SK-N-MC (cell line): Measurements from ENCODE around the gene BRICD5.
A peak's percentile ranks its signal among the peaks of the same experiment; 100 is the strongest.

Experiments
- DNase-seq: peaks from one replicate; pipeline ENCODE4 v3.0.0-alpha.2; 2011; ENCODE audit warnings: low read depth, low spot score
- H3K27ac ChIP-seq: fragments of 200-600 bp; sonication (generic); 2 replicates; pipeline ENCODE4 v1.5.1; 2016; ENCODE audit warnings: mixed run types
- H3K36me3 ChIP-seq: fragments of 200-600 bp; sonication (generic); 2 replicates; pipeline ENCODE4 v1.6.1; 2017; ENCODE audit warnings: antibody characterized with exemption, low read length, mixed read lengths; ENCODE audit not compliant: insufficient read depth
- H3K4me3 ChIP-seq: fragments of 200-600 bp; sonication (generic); 2 replicates; pipeline ENCODE4 v1.5.1; 2016
- H3K9ac ChIP-seq: fragments of 200-600 bp; sonication (generic); 2 replicates; pipeline ENCODE4 v1.8.0; 2017; ENCODE audit warnings: mixed run types, mixed read lengths; ENCODE audit not compliant: insufficient read length
- H3K9me3 ChIP-seq: fragments of 200-600 bp; sonication (generic); 2 replicates; pipeline ENCODE4 v1.6.1; 2017; ENCODE audit warnings: low read depth, mild to moderate bottlenecking, antibody characterized with exemption, low read length, moderate library complexity, mixed read lengths
- EZH2 ChIP-seq: fragments of 200-600 bp; sonication (generic); IDR thresholded peaks from one replicate; pipeline ENCODE4 v1.6.1; 2017; ENCODE audit warnings: antibody characterized with exemption
- FOXP2 ChIP-seq: optimal IDR thresholded peaks from 2 replicates; pipeline ENCODE3; 2011; ENCODE audit warnings: mild to moderate bottlenecking, moderate library complexity; ENCODE audit not compliant: insufficient read depth; ENCODE audit errors: extremely low read length, control extremely low read depth
- POLR2AphosphoS5 ChIP-seq: IDR thresholded peaks from 2 replicates; pipeline ENCODE4 v1.6.1; 2012; ENCODE audit warnings: mild to moderate bottlenecking, low read depth, low read length, borderline replicate concordance

BRICD5 gene

DNA sequence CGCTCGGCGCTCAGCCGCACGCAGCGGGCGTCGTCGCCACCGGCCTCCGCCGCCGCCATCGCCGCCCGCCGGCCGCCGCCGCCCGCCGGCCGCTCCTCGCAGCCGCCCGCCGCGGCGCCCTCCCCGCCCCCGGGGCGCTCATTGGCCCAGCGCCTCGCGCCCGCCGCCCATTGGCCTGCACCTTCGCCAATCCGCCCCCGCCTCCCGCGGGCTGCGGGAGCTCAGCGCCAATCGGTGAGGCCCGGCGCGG is 4.0 kb upstream of the BRICD5 start, which contains the start of gene PGP:
PGP (minus strand) TSS at position 122 of the 250 bp plus-strand sequence; CDS start at position 59, 63 bp downstream.
- no peak for TF ChIP-seq POLR2AphosphoS5
- no peak for TF ChIP-seq FOXP2
- no peak for TF ChIP-seq EZH2
- H3K4me3 ChIP-seq, result peak within 1 kb of the TSS; percentile 98

DNA sequence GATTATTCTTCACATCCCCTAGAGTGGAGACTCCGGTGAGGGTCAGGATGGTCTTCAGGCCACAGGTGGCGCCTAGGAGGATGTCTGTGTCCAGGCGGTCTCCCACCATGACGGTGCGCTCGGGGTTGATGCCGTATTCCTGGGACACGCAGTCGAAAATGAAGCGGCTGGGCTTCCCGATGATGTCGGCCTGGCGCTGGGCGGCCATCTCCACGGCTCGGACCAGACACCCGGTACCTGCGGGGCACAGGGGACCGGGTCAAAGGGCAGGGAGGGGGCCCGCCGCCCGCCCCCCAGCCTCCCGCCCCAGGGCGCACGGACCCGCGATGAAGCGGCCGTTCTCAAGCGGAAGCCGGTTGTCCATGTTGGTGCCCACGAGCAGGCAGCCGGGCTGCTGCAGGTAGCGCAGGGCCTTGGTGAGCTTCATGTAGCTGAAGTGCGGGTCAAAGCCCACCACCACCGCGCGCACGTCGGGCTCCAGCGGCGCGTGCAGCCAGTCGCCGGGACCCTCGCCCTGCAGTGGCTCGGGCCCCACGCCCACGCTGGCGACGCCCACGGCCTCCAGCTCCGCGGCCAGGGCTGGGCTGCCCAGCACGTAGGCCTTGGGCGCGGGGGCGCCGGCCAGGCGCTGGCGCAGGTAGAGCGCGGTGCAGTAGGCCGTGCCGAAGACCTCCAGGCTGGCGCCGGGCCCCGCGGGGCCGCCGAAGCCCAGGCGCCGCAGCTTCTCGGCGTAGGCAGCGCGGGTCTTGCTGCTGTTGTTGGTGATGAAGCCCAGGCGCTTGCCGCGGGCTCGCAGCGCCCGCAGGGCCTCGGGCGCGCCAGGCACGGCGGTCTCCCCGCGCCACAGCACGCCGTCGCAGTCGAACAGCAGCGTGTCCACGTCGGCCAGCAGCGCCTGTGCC is 3.4 kb upstream of the BRICD5 start:
- H3K9ac ChIP-seq, result peak overlapping the region; percentile 43
- H3K27ac ChIP-seq, result no peak overlapping the region
- peak overlapping the region; percentile 76 for H3K4me3 ChIP-seq
- peaks cover 1% of the 10 kb centered on the region; the same call in 1 of the 2 replicates for H3K36me3 ChIP-seq
- H3K9me3 ChIP-seq, result no peaks in the 10 kb centered on the region
- TF ChIP-seq EZH2 (no peak), POLR2AphosphoS5 (no peak), FOXP2 (no peak)
- no peak for DNase-seq

More for the DNA sequence above, 4.0 kb upstream of the BRICD5 start, which contains the start of gene PGP:
- H3K36me3 ChIP-seq, result no peaks in the 10 kb centered on the region; the same call in 1 of the 2 replicates
- H3K9me3 ChIP-seq, result no peaks in the 10 kb centered on the region
- DNase-seq, result no peak
- peak within 1 kb of the TSS; percentile 84 for H3K9ac ChIP-seq
- no peak within 1 kb of the TSS; the same call in 1 of the 2 replicates for H3K27ac ChIP-seq

DNA sequence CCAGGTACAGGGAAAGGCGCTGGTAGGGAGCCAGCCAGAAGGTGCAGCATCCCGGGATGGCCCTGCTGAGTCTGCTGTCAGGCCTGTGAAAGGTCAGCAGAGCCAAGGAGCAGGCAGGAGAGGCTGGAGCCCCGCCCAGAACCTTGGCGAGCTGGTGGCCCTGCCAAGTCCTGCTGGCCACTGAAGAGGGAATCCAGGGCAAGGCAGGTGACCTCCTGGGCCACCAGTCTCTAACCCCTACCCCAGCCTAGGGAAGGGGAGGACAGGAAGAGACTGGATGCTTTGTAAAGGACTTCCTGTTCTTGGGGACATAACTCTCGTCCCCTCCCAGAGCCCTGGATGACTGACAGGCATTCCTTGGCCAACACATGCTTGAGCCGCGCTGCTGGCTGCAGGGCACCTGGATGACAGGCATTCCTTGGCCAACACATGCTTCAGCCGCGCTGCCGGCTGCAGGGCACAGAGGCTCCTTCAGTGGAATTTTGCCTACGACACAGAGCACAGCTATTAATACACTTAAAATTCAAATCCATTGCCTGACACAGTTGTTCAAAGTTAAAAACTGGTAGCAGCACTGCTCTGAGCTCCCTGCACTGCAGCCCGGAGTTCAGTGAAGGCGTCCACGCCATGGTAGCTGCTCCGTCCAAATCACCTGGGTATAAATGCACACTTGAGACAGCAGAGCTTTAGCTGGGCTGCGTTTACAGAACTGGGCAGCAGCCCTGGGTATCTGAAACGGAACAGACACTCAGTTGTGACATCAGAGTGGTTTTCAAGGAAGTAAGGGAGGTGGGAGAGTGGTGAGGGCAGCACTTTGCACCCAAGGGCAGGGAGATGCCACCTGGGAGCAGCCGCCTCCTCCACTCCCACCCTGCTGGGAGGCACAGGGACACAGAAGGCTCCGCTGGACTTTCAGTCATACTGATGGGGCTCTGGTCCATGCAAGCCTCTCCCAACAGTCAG is 2.0 kb upstream of the BRICD5 start:
- Histone ChIP-seq H3K9ac (peak overlapping the region; percentile 21), H3K36me3 (peaks cover 15% of the 10 kb centered on the region; the same call in 1 of the 2 replicates), H3K27ac (no peak overlapping the region), H3K9me3 (no peaks in the 10 kb centered on the region), H3K4me3 (peak overlapping the region; percentile 76)
- TF ChIP-seq FOXP2 (no peak), EZH2 (no peak), POLR2AphosphoS5 (0 out of 2 replicates have a peak, but pooled peaks have one; percentile 15)
- no peak for DNase-seq

DNA sequence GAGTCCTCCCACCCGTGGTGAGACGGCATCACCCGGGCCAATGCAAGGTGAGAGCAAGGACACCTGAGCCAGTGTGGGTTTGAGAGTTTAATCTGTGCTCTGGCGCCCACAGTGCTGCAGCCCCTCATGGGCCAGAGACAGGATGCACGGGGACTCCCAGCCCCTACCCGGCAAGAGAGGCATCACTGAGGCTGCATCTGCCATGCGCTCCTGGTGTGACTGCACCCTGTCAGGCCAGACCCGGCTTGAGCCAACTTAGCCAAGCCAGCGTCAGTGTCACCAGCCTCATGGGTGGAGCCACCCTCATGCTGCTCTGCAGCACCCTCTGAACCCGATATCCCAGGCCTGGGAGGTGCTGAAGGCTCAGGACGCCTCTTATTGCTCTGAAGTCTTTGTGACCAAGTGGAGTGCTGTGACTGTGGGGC is 1.3 kb upstream of the BRICD5 start:
- Histone ChIP-seq H3K9me3 (no peaks in the 10 kb centered on the region), H3K4me3 (no peak overlapping the region), H3K9ac (no peak overlapping the region), H3K36me3 (peaks cover 22% of the 10 kb centered on the region; the same call in 1 of the 2 replicates), H3K27ac (no peak overlapping the region)
- DNase-seq, result no peak
- TF ChIP-seq EZH2 (no peak), POLR2AphosphoS5 (no peak), FOXP2 (no peak)

DNA sequence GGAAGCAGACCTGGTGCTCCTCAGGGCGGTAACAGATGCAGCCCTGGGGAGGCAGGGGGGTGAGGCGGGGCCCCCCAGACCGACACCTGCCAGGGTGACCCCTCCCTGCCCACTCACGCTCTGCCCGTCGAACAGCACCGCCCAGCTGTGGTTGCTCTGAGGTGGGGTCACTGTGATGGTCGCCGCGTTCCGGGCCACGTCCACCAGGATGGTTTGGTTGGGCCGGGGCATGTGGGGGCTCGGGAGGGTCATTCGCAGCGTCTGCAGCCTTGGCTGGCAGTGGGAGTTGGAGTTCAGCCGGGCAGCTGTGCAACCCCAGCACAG is 692 bp downstream of the BRICD5 start:
- TF ChIP-seq FOXP2 (no peak), EZH2 (no peak), POLR2AphosphoS5 (no peak)
- H3K9ac ChIP-seq, result no peak overlapping the region
- no peak for DNase-seq
- H3K9me3 ChIP-seq, result no peaks in the 10 kb centered on the region
- no peak overlapping the region for H3K4me3 ChIP-seq
- H3K36me3 ChIP-seq, result peaks cover 25% of the 10 kb centered on the region; the same call in 1 of the 2 replicates
- no peak overlapping the region for H3K27ac ChIP-seq

DNA sequence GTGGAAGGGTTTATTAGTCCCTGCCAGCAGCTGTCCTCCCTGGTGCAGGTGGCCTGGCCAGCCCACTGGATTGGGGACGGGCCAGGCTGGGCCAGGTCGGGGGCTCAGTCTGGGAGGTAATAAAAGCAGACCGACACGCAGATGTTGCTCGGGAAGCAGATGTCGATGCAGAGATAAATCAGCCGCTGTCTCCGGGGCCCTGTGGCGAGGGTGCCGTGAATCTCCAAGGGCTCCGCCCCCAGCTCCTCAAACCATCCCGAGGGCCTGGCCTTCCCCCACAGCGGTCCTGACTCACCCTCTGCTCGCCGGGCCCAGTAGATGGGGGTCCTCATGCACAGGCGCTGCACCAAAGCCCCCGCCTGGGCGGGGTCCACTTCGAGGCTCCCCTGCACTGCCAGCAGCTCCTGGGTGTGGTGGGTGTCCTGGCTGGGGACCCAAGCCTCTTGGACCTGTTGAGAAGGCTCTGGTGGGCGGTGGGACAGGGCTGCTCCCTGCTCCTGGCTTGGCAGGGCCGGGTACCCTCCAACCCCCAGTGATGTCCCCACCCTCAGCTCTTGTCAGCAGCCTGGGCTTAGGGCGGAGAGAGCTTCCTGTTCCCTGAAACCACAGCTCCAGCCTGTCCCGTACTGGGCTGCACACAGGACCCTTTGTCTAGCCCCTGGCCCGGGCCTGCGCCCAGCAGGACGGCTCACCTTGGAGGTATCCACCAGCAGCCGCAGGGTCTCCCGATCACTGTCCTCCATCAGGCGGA is 1.2 kb downstream of the BRICD5 start:
- no peak for DNase-seq
- Histone ChIP-seq H3K4me3 (no peak overlapping the region), H3K9me3 (no peaks in the 10 kb centered on the region), H3K36me3 (peaks cover 25% of the 10 kb centered on the region; the same call in 1 of the 2 replicates), H3K9ac (no peak overlapping the region), H3K27ac (no peak overlapping the region)
- TF ChIP-seq POLR2AphosphoS5 (no peak), FOXP2 (no peak), EZH2 (no peak)

DNA sequence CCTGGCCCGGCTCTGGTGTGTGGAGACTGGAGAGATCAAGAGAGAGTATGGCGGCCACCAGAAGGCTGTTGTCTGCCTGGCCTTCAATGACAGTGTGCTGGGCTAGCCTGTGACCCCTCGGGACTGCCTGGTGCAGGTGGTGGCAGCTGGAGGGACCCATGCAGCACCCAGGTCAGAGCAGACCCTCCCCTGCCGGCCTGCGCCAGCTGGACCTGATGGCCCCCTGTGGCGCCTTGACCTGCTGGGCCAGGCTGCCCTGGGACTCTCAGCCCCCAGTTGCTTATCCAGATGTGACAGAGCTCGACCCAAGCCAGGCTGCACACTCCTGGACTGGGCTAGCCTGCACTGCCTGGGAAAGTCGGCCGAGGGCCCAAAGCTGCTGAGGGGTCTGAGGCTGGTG is 1.9 kb downstream of the BRICD5 start:
- H3K9me3 ChIP-seq, result no peaks in the 10 kb centered on the region
- H3K9ac ChIP-seq, result no peak overlapping the region
- peaks cover 25% of the 10 kb centered on the region; the same call in 1 of the 2 replicates for H3K36me3 ChIP-seq
- H3K27ac ChIP-seq, result no peak overlapping the region
- H3K4me3 ChIP-seq, result no peak overlapping the region
- DNase-seq, result no peak
- TF ChIP-seq FOXP2, result no peak
- TF ChIP-seq EZH2, result no peak
- no peak for TF ChIP-seq POLR2AphosphoS5
